GM21423 (cell line): ENCODE measurements around the gene LCE2D.

ENCODE experiments used
- ATAC-seq: cut with Tn5 transposase; IDR thresholded peaks from one replicate; pipeline ENCODE4 v1.9.1; 2021; ENCODE audit warnings: mild to moderate bottlenecking, moderate library complexity; ENCODE audit not compliant: unreplicated experiment

LCE2D gene

GRCh38 chr1:152697701-152698600 lies 34.8 kb downstream of the LCE2D start, which contains the start of gene LCE2A:
Gene LCE2A (plus strand): TSS chr1:152698345. CDS start chr1:152698902, 557 bp downstream.
- ATAC-seq = no peak

GRCh38 chr1:152699746-152700145 lies 36.6 kb downstream of the LCE2D start:
- no peak for ATAC-seq

- ATAC-seq = no peak
These were observed 44.7 kb downstream of the LCE2D start, which contains the start of gene LCE4A for GRCh38 chr1:152707860-152708259. Gene LCE4A (plus strand): TSS chr1:152708160. CDS start chr1:152709076, 916 bp downstream.
